Fibroblast of skin of left quadriceps (primary cell): ENCODE measurements around the gene ASIC4.

Experiments
- DNase-seq, 2 experiments: peaks; one replicate each; pipeline ENCODE4 v3.0.0-alpha.2; 2013; ENCODE audit warnings: low read depth in 2 of 2

Gene ASIC4

GRCh38 chr2:219533930-219534661 is 19.8 kb downstream of the ASIC4 start:
- no peak for DNase-seq

GRCh38 chr2:219536425-219536824 is 22.1 kb downstream of the ASIC4 start:
- no peak for DNase-seq

GRCh38 chr2:219536967-219537366 is 22.7 kb downstream of the ASIC4 start:
- no peak for DNase-seq

GRCh38 chr2:219537657-219538488 is 23.6 kb downstream of the ASIC4 start:
- DNase-seq = no peak

- no peak for DNase-seq
Observed at GRCh38 chr2:219538504-219538951, 24.2 kb downstream of the ASIC4 start.

- DNase-seq = no peak
Observed at GRCh38 chr2:219538956-219539788, 24.9 kb downstream of the ASIC4 start.

GRCh38 chr2:219539926-219540678 is 25.8 kb downstream of the ASIC4 start:
- no peak for DNase-seq

- DNase-seq = no peak
Observed at GRCh38 chr2:219540784-219541504, 26.7 kb downstream of the ASIC4 start.

GRCh38 chr2:219541611-219542180 is 27.4 kb downstream of the ASIC4 start:
- peak; percentile 28 to 29 for DNase-seq

GRCh38 chr2:219542931-219543595 is 28.8 kb downstream of the ASIC4 start:
- no peak for DNase-seq

- DNase-seq = peak; percentile 97
Observed at GRCh38 chr2:219543596-219544358, 29.5 kb downstream of the ASIC4 start, which contains the start of the genes CHPF and TMEM198. Gene CHPF (minus strand): TSS chr2:219543809. CDS start chr2:219543538, 271 bp downstream. Gene TMEM198 (plus strand): TSS chr2:219544028. CDS start chr2:219544728, 700 bp downstream.

GRCh38 chr2:219544567-219544966 is 30.3 kb downstream of the ASIC4 start:
- DNase-seq = no peak

- no peak for DNase-seq
Observed at GRCh38 chr2:219545295-219545942, 31.1 kb downstream of the ASIC4 start.

- no peak for DNase-seq
Observed at GRCh38 chr2:219545943-219546352, 31.7 kb downstream of the ASIC4 start.

GRCh38 chr2:219547621-219548020 is 33.3 kb downstream of the ASIC4 start:
- no peak for DNase-seq

- DNase-seq = no peak
Observed at GRCh38 chr2:219548990-219549389, 34.7 kb downstream of the ASIC4 start.

- DNase-seq = no peak
Observed at GRCh38 chr2:219549619-219550018, 35.3 kb downstream of the ASIC4 start.
